ENCODE measurements around the gene ANLN. TPM values are rescaled to one million over a fixed set of nuclear protein-coding genes. Genes with fewer than 3 reads are reported as not detected.
A peak's percentile ranks its signal among the peaks of the same experiment; 100 is the strongest.

Gene ANLN
- total and polyA plus RNA-seq, 9 of the 15 experiments (the other 6 are each of a cell fraction or from before 2014, with no cell fraction given) = 18.1 to 66.2 (median 38.7) TPM

GRCh38 chr7:36404639-36405408 lies 15.2 kb downstream of the ANLN start (continued):
- TF ChIP-seq BDP1 (IDR thresholded peaks at IDR 0.05; ENCODE audit: insufficient read depth, insufficient read length) (no peak), KDM2B (CRISPR knock-in tag; IDR thresholded peaks at IDR 0.05) (no peak), NUFIP1 (IDR thresholded peaks at IDR 0.05; ENCODE audit: partially characterized antibody) (no peak), ZNF239 (CRISPR knock-in tag; IDR thresholded peaks at IDR 0.05) (0 out of 2 replicates have a peak, but pooled peaks have one; percentile 21), ZFP30 (CRISPR knock-in tag; IDR thresholded peaks at IDR 0.05; ENCODE audit: borderline replicate concordance) (no peak), CUX1 (CRISPR knock-in tag; IDR thresholded peaks at IDR 0.05) (0 out of 2 replicates have a peak, but pooled peaks have one; percentile 41), ZNF707 (CRISPR knock-in tag; conservative IDR thresholded peaks at IDR 0.05) (no peak), TAF1 (IDR thresholded peaks at IDR 0.05; ENCODE audit: control insufficient read depth, extremely low read depth, insufficient read depth, low read length, severe bottlenecking) (no peak), HMG20B (CRISPR knock-in tag; IDR thresholded peaks at IDR 0.05) (no peak), HMG20A (CRISPR knock-in tag; conservative IDR thresholded peaks at IDR 0.05) (no peak), CBFA2T3 (IDR thresholded peaks at IDR 0.05) (no peak), AFF1 (IDR thresholded peaks at IDR 0.05; ENCODE audit: low read depth in 1 of 2, partially characterized antibody in 2 of 2) (no peak), HEY1 (CRISPR knock-in tag; IDR thresholded peaks at IDR 0.05; ENCODE audit: borderline replicate concordance) (peak; percentile 74; the same call in 1 of the 2 replicates), ATF1 (CRISPR knock-in tag; IDR thresholded peaks at IDR 0.05) (no peak), ATF1 (tag; IDR thresholded peaks at IDR 0.05) (peak; percentile 18; the same call in 1 of the 2 replicates), ZBTB5 (IDR thresholded peaks at IDR 0.05) (no peak), ZNF766 (CRISPR knock-in tag; conservative IDR thresholded peaks at IDR 0.05) (0 out of 2 replicates have a peak, but pooled peaks have one; percentile 35)
